Subcutaneous abdominal adipose tissue (tissue), 5 donors: ENCODE measurements around the gene IHH.
A peak's percentile ranks its signal among the peaks of the same experiment; 100 is the strongest.

Experiments
- H3K27ac ChIP-seq: one replicate; pipeline ENCODE4 v1.7.0; 2013; ENCODE audit warnings: low read depth, mild to moderate bottlenecking, inconsistent platforms, low read length, moderate library complexity
- H3K27me3 ChIP-seq, 5 donors: one replicate each; pipeline ENCODE4 v1.7.0; 2013; ENCODE audit warnings: low read length in 5 of 5, inconsistent platforms in 1 of 5; ENCODE audit not compliant: control insufficient read depth in 5 of 5, insufficient read depth in 4 of 5
- H3K36me3 ChIP-seq, 5 donors: one replicate each; pipeline ENCODE4 v1.7.0; 2013; ENCODE audit warnings: low read length in 5 of 5; ENCODE audit not compliant: control insufficient read depth in 5 of 5, insufficient read depth in 5 of 5
- H3K4me1 ChIP-seq, 5 donors: one replicate each; pipeline ENCODE4 v1.7.0; 2013; ENCODE audit warnings: low read length in 5 of 5, mild to moderate bottlenecking in 3 of 5, moderate library complexity in 1 of 5; ENCODE audit not compliant: control insufficient read depth in 5 of 5, insufficient read depth in 5 of 5
- H3K4me3 ChIP-seq, 5 donors: one replicate each; pipeline ENCODE4 v1.7.0; 2013; ENCODE audit warnings: low read length in 5 of 5, low read depth in 1 of 5
- H3K9ac ChIP-seq, 5 donors: one replicate each; pipeline ENCODE4 v1.7.0; 2013; ENCODE audit warnings: low read length in 5 of 5, mild to moderate bottlenecking in 4 of 5, moderate library complexity in 3 of 5
- H3K9me3 ChIP-seq, 5 donors: one replicate each; pipeline ENCODE4 v1.7.0; 2013; ENCODE audit warnings: low read length in 5 of 5; ENCODE audit not compliant: control insufficient read depth in 5 of 5
- donor health status: healthy.
- donor health status: healthy.
- donor health status: healthy.
- donor health status: healthy.
- donor health status: healthy.

IHH gene

DNA sequence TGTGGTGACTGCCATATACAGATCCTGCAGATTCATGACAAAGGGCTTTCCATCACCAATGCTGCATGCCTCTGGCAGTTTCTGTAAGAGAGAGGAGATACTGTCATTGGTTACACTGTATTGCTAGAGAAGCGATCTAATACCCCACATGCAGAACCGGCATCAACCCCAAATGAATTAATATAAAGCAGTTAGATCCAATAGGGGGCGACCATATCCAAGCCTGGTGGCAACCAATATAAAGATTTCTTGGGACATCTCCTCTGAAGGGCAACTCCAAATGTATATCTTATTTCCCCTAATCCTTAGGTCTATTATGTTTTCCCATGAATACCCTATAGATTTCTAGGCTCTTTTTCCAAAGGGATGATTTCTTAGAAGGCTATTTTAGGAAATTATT lies 17.4 kb upstream of the IHH start:
- H3K9ac ChIP-seq, result no peak overlapping the region

DNA sequence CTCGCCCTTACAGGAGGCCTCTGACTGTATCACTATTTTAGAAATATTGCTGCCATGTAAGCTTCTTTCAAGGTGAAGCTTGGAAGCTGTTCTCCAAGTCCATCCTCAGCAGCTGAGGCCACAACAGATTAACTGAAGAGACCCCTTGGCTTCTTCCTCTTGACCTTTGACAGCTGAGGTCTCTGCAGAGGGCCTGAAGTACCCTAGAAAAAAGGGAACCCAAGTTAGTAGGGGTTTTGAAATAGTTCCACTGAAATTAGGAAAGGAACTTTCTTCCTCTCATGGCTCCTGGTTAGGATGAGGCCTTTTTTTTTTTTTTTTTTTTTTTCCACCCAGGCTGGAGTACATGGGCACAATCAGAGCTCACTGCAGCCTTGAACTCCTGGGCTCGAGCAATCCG lies 15.5 kb upstream of the IHH start:
- H3K36me3 ChIP-seq, result peaks cover 13 to 42% (median 36%) of the 10 kb centered on the region in 5 donors
- H3K4me3 ChIP-seq, result no peak overlapping the region
- H3K27ac ChIP-seq, result no peak overlapping the region
- H3K9ac ChIP-seq, result no peak overlapping the region
- H3K9me3 ChIP-seq, result no peaks in the 10 kb centered on the region
- peaks cover 0 to 3% (median 0%) of the 10 kb centered on the region in 5 donors for H3K4me1 ChIP-seq
- no peaks in the 10 kb centered on the region for H3K27me3 ChIP-seq

More for the DNA sequence above, 17.4 kb upstream of the IHH start:
- H3K36me3 ChIP-seq, result peaks cover 13 to 36% (median 35%) of the 10 kb centered on the region in 5 donors
- no peaks in the 10 kb centered on the region for H3K9me3 ChIP-seq
- no peak overlapping the region for H3K27ac ChIP-seq
- peaks cover 0 to 16% (median 4%) of the 10 kb centered on the region in 5 donors for H3K4me1 ChIP-seq
- H3K27me3 ChIP-seq, result no peaks in the 10 kb centered on the region
- no peak overlapping the region for H3K4me3 ChIP-seq

DNA sequence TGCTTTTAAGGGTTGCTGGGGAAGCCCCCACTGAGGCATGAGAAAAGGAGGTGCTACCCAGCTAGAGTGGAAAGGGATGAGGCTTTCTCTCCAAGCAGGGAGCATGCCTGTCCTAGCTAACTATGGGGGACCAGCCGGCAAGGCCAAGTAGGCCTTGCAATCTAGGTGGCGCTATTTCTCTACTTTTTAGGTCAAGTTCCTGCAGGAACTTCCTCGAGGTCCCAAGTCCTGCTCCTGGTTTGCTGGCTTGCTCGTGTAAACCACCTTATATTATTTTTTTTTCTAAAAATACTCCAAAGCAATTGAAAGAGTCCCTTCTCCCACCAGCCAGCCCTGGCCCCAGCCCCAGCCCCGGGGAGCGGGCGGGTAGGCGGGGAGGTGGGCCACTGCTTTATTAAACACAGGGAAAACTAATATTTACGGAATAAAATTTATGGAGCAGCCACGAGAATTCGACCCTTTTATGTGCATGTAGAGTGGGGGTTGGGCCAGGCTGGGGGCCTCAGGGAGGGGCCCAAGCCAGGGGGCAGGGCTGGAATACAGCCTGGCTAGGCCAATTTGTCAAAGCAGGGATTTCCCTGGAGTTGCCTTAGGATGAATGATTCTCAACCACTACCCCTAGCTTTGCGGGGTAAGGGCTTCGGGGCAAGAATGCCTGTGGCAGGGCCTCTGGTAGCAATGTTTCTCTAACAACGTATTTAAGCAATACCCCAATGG lies 12.8 kb upstream of the IHH start:
- H3K36me3 ChIP-seq, result peaks cover 13 to 42% (median 36%) of the 10 kb centered on the region in 5 donors
- no peaks in the 10 kb centered on the region for H3K27me3 ChIP-seq
- peaks cover 0 to 3% (median 0%) of the 10 kb centered on the region in 5 donors for H3K4me1 ChIP-seq
- H3K9me3 ChIP-seq, result no peaks in the 10 kb centered on the region
- no peak overlapping the region for H3K9ac ChIP-seq
- no peak overlapping the region for H3K4me3 ChIP-seq
- no peak overlapping the region for H3K27ac ChIP-seq

DNA sequence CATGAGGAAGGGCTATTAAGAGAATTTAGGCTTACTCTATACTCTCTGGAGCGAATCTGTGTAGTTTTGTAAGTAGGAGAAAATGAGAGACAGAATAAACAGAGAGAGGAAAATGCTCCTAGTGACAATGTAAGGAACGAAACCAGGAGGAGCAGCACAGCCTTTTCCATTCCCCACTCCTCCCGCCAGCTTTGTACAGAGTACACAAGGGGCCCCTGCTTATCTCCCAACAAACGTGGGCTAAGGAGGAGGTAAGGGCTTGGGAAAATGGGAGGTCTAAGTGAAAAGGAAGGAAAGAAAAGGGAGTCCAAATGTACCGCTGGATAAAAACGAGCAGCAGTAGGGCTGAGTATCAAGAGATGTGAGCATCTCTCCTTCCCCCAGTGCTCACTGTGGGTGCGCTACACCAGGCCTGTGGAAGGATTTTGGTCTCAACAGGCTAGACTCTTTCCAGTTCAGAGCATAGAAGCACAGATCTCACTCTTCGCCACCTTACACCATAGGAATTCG lies 12.1 kb upstream of the IHH start:
- H3K9me3 ChIP-seq, result no peaks in the 10 kb centered on the region
- no peak overlapping the region for H3K27ac ChIP-seq
- no peaks in the 10 kb centered on the region for H3K27me3 ChIP-seq
- peaks cover 13 to 38% (median 36%) of the 10 kb centered on the region in 5 donors for H3K36me3 ChIP-seq
- no peak overlapping the region for H3K9ac ChIP-seq
- peaks cover 0 to 3% (median 0%) of the 10 kb centered on the region in 5 donors for H3K4me1 ChIP-seq
- H3K4me3 ChIP-seq, result no peak overlapping the region

DNA sequence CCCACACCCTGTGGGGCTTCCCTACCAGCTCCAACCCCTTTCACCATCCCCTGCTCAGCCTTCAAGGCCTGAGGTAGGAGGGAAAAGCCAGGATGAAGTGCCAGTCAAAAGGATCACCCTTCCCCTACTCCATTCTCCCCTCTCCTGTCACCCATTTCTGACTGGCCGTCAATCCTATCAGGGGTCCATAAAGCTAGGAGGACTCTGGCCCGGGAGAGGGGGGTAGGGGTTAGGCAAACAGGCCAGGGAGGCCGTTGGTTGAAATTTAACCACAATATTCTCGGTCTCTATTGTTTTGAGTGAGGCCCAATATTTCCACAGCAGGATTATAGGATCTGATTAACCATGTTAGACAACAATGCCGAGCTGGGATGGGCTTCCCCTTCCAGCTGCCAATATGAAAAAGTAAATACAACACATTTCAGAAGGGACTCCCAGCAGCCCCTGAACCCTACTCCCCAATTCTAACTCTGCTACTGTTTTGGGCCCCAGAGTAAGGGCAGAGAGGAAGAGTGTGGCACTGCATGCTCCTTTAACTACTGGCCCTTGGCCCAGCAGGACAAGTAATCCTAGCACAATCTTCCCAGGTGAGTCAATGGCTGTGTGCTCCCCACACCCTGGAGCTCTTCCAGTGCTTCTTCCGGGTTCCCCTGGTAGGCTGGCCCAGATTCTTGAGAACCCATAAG lies 10.6 kb upstream of the IHH start:
- Histone ChIP-seq H3K4me1 (peaks cover 0 to 3% (median 0%) of the 10 kb centered on the region in 5 donors), H3K4me3 (no peak overlapping the region), H3K36me3 (peaks cover 10 to 23% (median 20%) of the 10 kb centered on the region in 5 donors), H3K9ac (no peak overlapping the region), H3K9me3 (no peaks in the 10 kb centered on the region), H3K27me3 (no peaks in the 10 kb centered on the region), H3K27ac (no peak overlapping the region)

DNA sequence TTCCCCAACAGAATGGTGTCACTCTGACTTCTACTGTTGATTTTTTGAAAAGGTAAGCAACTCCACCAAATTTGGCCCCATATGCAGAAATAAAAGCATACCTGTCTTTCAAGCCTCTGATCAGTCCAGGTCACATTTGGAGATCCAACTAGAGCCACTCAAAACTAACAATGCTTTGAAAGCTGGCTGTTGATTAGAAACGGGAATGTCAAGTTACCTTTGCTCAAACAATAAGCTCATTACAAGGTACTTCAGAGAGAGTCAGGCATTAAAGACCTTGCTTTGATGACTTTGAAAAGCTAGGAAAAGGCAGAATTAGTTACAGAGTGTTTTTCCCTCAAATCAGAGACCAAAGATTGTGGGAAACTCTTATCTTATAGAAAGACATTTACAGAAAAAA lies 4.8 kb upstream of the IHH start:
- Histone ChIP-seq H3K36me3 (no peaks in the 10 kb centered on the region), H3K4me3 (no peak overlapping the region), H3K9ac (no peak overlapping the region), H3K9me3 (no peaks in the 10 kb centered on the region), H3K27me3 (peaks cover 8 to 22% (median 20%) of the 10 kb centered on the region in 5 donors), H3K27ac (no peak overlapping the region), H3K4me1 (peaks cover 0 to 7% (median 6%) of the 10 kb centered on the region in 5 donors)

DNA sequence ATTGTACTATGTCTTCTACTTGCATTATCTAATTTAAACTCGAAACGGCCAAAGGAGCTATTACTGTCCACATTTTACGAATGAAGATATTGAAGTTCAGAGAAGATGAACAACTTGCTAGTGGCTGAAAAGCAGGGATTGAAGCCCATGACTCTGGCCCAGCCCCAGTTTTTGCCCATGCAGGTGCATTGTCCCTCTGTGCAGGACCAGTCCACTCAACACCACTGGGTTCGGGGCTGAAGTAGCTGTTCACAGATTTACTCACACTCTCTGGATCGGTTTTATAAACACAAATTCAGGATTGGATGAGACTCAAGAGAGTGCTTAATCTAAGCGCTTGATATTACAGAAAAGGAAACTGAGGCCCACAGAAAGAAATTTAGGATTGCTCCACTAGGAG lies 1.4 kb upstream of the IHH start:
- H3K27ac ChIP-seq, result no peak overlapping the region
- peaks cover 33 to 53% (median 48%) of the 10 kb centered on the region in 5 donors for H3K27me3 ChIP-seq
- peaks cover 0 to 36% (median 33%) of the 10 kb centered on the region in 5 donors for H3K4me1 ChIP-seq
- no peak overlapping the region for H3K9ac ChIP-seq
- H3K36me3 ChIP-seq, result no peaks in the 10 kb centered on the region
- H3K9me3 ChIP-seq, result no peaks in the 10 kb centered on the region
- no peak overlapping the region for H3K4me3 ChIP-seq

DNA sequence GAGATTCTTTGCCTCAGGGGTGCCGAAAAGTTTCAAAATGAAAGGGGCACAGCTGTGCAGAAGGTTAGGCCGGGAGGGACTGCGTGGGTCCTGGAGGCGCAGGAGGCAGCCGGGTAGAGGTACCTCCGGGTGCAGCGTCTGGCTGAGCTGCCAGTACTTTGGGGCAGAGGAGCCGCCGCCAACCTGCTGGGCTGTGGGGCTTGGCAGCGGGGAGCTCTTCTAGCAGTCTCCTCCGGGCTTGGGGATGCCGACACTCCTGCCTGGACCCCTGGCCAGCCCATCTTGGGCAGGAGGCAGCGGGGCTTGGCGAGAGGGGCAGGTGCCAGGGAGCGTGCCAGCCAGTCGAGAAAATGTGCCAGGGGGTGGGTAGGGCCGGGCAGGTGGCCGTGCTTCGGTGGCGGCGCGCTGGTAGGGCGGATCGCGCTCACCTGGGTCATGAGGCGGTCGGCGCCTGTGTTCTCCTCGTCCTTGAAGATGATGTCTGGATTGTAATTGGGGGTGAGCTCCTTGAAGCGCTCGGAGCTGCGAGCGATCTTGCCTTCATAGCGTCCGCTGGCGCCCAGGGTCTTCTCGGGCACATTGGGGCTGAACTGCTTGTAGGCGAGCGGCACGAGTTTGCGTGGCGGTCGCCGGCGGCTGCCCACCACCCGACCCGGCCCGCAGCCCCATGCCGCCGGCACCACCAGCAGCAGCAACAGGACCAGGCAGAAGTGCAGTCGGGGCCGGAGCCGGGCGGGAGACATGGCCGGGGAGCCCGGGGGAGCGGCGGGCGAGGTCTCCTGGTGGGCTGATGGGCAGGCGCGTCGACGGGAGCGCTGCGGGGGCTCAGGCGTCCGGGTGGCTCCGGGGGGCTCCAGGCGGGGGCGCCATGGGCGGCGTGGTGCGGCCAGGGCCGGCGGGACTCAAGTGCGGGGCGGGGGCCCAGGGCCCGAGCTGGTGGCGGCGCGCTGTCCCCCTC lies 717 bp downstream of the IHH start:
- H3K4me1 ChIP-seq, result peaks cover 0 to 36% (median 33%) of the 10 kb centered on the region in 5 donors
- H3K4me3 ChIP-seq, result peak overlapping the region in 3 of 5 donors; percentile 11 to 21 (median 16)
- no peak overlapping the region for H3K27ac ChIP-seq
- H3K27me3 ChIP-seq, result peaks cover 47 to 74% (median 68%) of the 10 kb centered on the region in 5 donors
- no peaks in the 10 kb centered on the region for H3K36me3 ChIP-seq
- H3K9ac ChIP-seq, result no peak overlapping the region
- no peaks in the 10 kb centered on the region for H3K9me3 ChIP-seq

DNA sequence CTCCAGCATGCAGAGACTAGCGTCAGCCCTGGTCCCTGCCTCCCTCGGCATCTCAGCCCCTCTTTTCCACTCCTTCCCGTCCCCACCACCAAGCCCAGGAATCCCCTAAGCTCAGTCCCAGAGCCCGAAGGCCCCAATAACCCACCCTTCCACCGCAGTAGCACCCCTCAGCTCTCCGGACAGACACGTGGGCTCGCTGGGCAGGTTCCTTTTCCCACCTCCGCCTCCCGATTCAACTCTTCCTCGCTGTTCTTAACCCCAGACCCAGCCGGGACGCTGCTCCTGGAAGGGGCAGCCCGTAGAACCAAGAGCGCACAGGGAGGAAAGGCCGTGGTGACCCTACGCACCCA lies 1.4 kb downstream of the IHH start:
- H3K27ac ChIP-seq, result no peak overlapping the region
- H3K9me3 ChIP-seq, result no peaks in the 10 kb centered on the region
- no peak overlapping the region for H3K9ac ChIP-seq
- peaks cover 47 to 80% (median 74%) of the 10 kb centered on the region in 5 donors for H3K27me3 ChIP-seq
- no peaks in the 10 kb centered on the region for H3K36me3 ChIP-seq
- peak overlapping the region in 2 of 5 donors; percentile 21 to 22 for H3K4me3 ChIP-seq
- H3K4me1 ChIP-seq, result peaks cover 0 to 36% (median 33%) of the 10 kb centered on the region in 5 donors
